Thoracic aorta (tissue), 2 donors: ENCODE data around the gene ZSCAN1. TPM values are rescaled to one million over a fixed set of nuclear protein-coding genes. Genes with fewer than 3 reads are reported as not detected.
A peak's percentile ranks its signal among the peaks of the same experiment; 100 is the strongest.

ENCODE experiments used
- ATAC-seq: fragments of 150-250 bp; one replicate; pipeline ENCODE4 v1.8.0; 2017; ENCODE audit warnings: low read depth; ENCODE audit not compliant: insufficient number of reproducible peaks, low FRiP score
- DNase-seq: peaks from one replicate; pipeline ENCODE4 v3.0.0-alpha.2; 2020; ENCODE audit warnings: low spot score
- H3K27ac ChIP-seq, 2 donors: fragments of 200-600 bp; sonication (generic); 1 replicate in 1 of 2; 2 replicates in 1 of 2; pipeline ENCODE4 v1.5.1; 2016; ENCODE audit warnings: mild to moderate bottlenecking in 2 of 2, moderate library complexity in 2 of 2
- H3K27me3 ChIP-seq: fragments of 200-600 bp; sonication (generic); replicated peaks from 2 replicates; pipeline ENCODE4 v1.6.0; 2016; ENCODE audit warnings: mild to moderate bottlenecking; ENCODE audit not compliant: insufficient read depth
- H3K36me3 ChIP-seq: fragments of 200-600 bp; sonication (generic); one replicate; pipeline ENCODE4 v1.5.1; 2016
- H3K4me1 ChIP-seq, 2 donors: fragments of 200-600 bp; sonication (generic); 1 replicate in 1 of 2; 2 replicates in 1 of 2; pipeline versions ENCODE4 v1.5.1 to v1.6.0; 2016; ENCODE audit warnings: low read depth in 2 of 2, mild to moderate bottlenecking in 1 of 2; ENCODE audit not compliant: control insufficient read depth in 1 of 2
- H3K4me3 ChIP-seq: fragments of 200-600 bp; sonication (generic); 2 replicates; pipeline ENCODE4 v1.5.1; 2016; ENCODE audit warnings: mild to moderate bottlenecking
- H3K9me3 ChIP-seq: fragments of 200-600 bp; sonication (generic); 2 replicates; pipeline ENCODE4 v1.5.1; 2016
- CTCF ChIP-seq: fragments of 200-600 bp; sonication (generic); IDR thresholded peaks from one replicate; pipeline ENCODE4 v1.5.1; 2019; ENCODE audit warnings: antibody characterized with exemption
- total RNA-seq, 2 donors: library from RNA; depleted of rRNA; stranded (reverse); fragments of >200 nt; gene quantifications; one replicate each; pipeline versions ENCODE4 v1.1.0 to v1.2.3, GENCODE V29; 2016

The ZSCAN1 gene
- total RNA-seq, 2 donors from 2014 or later: not detected

- no peaks in the 10 kb centered on the region for H3K36me3 ChIP-seq
- H3K4me3 ChIP-seq: no peak overlapping the region
- no peak overlapping the region for H3K27ac ChIP-seq
- no peaks in the 10 kb centered on the region for H3K4me1 ChIP-seq
- no peak for TF ChIP-seq CTCF
- DNase-seq: no peak
- H3K27me3 ChIP-seq: no peaks in the 10 kb centered on the region
- H3K9me3 ChIP-seq: peaks cover 41% of the 10 kb centered on the region
- no peak for ATAC-seq
Measured at GRCh38 chr19:58046856-58047255, 13.0 kb downstream of the ZSCAN1 start.

GRCh38 chr19:58047672-58048071 lies 13.8 kb downstream of the ZSCAN1 start:
- DNase-seq: no peak

GRCh38 chr19:58052256-58052655 lies 18.4 kb downstream of the ZSCAN1 start:
- Histone ChIP-seq H3K4me1 (no peaks in the 10 kb centered on the region), H3K9me3 (peaks cover 19% of the 10 kb centered on the region), H3K27ac (no peak overlapping the region), H3K27me3 (no peaks in the 10 kb centered on the region), H3K36me3 (no peaks in the 10 kb centered on the region), H3K4me3 (no peak overlapping the region)
- DNase-seq: no peak
- TF ChIP-seq CTCF: no peak
- no peak for ATAC-seq

More at GRCh38 chr19:58047672-58048071, 13.8 kb downstream of the ZSCAN1 start:
- Histone ChIP-seq H3K9me3 (peaks cover 37% of the 10 kb centered on the region), H3K36me3 (no peaks in the 10 kb centered on the region), H3K27me3 (no peaks in the 10 kb centered on the region), H3K4me3 (no peak overlapping the region), H3K4me1 (no peaks in the 10 kb centered on the region), H3K27ac (no peak overlapping the region)
- ATAC-seq: no peak
- TF ChIP-seq CTCF: no peak

- Histone ChIP-seq H3K9me3 (peaks cover 13% of the 10 kb centered on the region), H3K4me3 (no peak overlapping the region), H3K27me3 (no peaks in the 10 kb centered on the region), H3K36me3 (no peaks in the 10 kb centered on the region), H3K4me1 (no peaks in the 10 kb centered on the region), H3K27ac (no peak overlapping the region)
- ATAC-seq (no peak), DNase-seq (no peak)
- no peak for TF ChIP-seq CTCF
Measured at GRCh38 chr19:58053480-58054156, 19.8 kb downstream of the ZSCAN1 start.

GRCh38 chr19:58054901-58055874 lies 21.4 kb downstream of the ZSCAN1 start:
- Histone ChIP-seq H3K4me3 (peak overlapping the region; percentile 64), H3K9me3 (peaks cover under 1% of the 10 kb centered on the region), H3K36me3 (no peaks in the 10 kb centered on the region), H3K27ac (peak overlapping the region in 1 of 2 donors; percentile 44), H3K4me1 (peaks cover 0 to 8% of the 10 kb centered on the region in 2 donors), H3K27me3 (no peaks in the 10 kb centered on the region)
- DNase-seq (no peak), ATAC-seq (no peak)
- TF ChIP-seq CTCF: no peak
